CD14-positive monocyte (primary cell): ENCODE results near the gene RPS19BP1. TPM values are rescaled to one million over a fixed set of nuclear protein-coding genes. Genes with fewer than 3 reads are reported as not detected.

Source experiments
- DNase-seq, 3 donors: peaks; one replicate each; pipeline ENCODE4 v3.0.0-alpha.2; 2011 to 2022
- H2AFZ ChIP-seq: 2 replicates; pipeline ENCODE4 v1.6.0; 2012; ENCODE audit warnings: mild to moderate bottlenecking, low read depth, low read length, inconsistent platforms; ENCODE audit not compliant: insufficient read depth, poor library complexity, severe bottlenecking
- H3K27ac ChIP-seq, 2 donors: 1 replicate in 1 of 2; 2 replicates in 1 of 2; pipeline ENCODE4 v1.5.1; 2012 to 2013; ENCODE audit warnings: low read length in 2 of 2, control low read depth in 1 of 2, inconsistent platforms in 1 of 2, low read depth in 1 of 2, mild to moderate bottlenecking in 1 of 2
- H3K27me3 ChIP-seq, 2 donors: one replicate each; pipeline versions ENCODE4 v1.6.0 to v1.6.1; 2011 to 2013; ENCODE audit warnings: low read length in 2 of 2; ENCODE audit not compliant: control insufficient read depth in 2 of 2, insufficient read depth in 2 of 2
- H3K36me3 ChIP-seq, 2 donors: replicated peaks in 1 of 2; 1 replicate in 1 of 2; 2 replicates in 1 of 2; pipeline versions ENCODE4 v1.5.1 to v1.6.1; 2012 to 2013; ENCODE audit warnings: low read length in 2 of 2, control low read depth in 1 of 2, inconsistent platforms in 1 of 2, mild to moderate bottlenecking in 1 of 2; ENCODE audit not compliant: insufficient read depth in 2 of 2, control insufficient read depth in 1 of 2
- H3K4me1 ChIP-seq, 2 donors: 1 replicate in 1 of 2; 2 replicates in 1 of 2; pipeline versions ENCODE4 v1.5.1 to v1.6.1; 2012 to 2013; ENCODE audit warnings: low read length in 2 of 2, control low read depth in 1 of 2, inconsistent platforms in 1 of 2, mild to moderate bottlenecking in 1 of 2, moderate library complexity in 1 of 2; ENCODE audit not compliant: insufficient read depth in 2 of 2, control insufficient read depth in 1 of 2
- H3K4me2 ChIP-seq: replicated peaks from 2 replicates; pipeline ENCODE3; 2012; ENCODE audit warnings: low read length, moderate library complexity, mild to moderate bottlenecking; ENCODE audit not compliant: poor library complexity, severe bottlenecking; ENCODE audit errors: extremely low read depth
- H3K4me3 ChIP-seq, 3 experiments: fragments of 200-600 bp in 1 of 3; sonication (generic) in 1 of 3; replicated peaks in 1 of 3; 1 replicate in 2 of 3; 2 replicates in 1 of 3; pipeline ENCODE4 v1.5.1; 2011 to 2013; ENCODE audit warnings: low read length in 3 of 3, mild to moderate bottlenecking in 3 of 3, control low read depth in 2 of 3, low read depth in 2 of 3, inconsistent platforms in 1 of 3, moderate library complexity in 1 of 3
- H3K79me2 ChIP-seq: 2 replicates; pipeline ENCODE4 v1.6.0; 2012; ENCODE audit warnings: mild to moderate bottlenecking, control low read depth, inconsistent platforms, low read length, moderate library complexity; ENCODE audit not compliant: insufficient read depth
- H3K9ac ChIP-seq: 2 replicates; pipeline ENCODE4 v1.6.0; 2017; ENCODE audit warnings: low read length, mild to moderate bottlenecking; ENCODE audit not compliant: insufficient read depth, poor library complexity, severe bottlenecking
- H3K9me3 ChIP-seq, 2 donors: replicated peaks in 1 of 2; 1 replicate in 1 of 2; 2 replicates in 1 of 2; pipeline versions ENCODE4 v1.5.1 to v1.6.1; 2012 to 2013; ENCODE audit warnings: low read length in 2 of 2, control low read depth in 1 of 2; ENCODE audit not compliant: control insufficient read depth in 1 of 2, insufficient read depth in 1 of 2
- H4K20me1 ChIP-seq: 2 replicates; pipeline ENCODE4 v1.6.0; 2012; ENCODE audit warnings: mild to moderate bottlenecking, low read length, control low read depth, moderate library complexity; ENCODE audit not compliant: insufficient read depth
- H3K27ac Mint-ChIP-seq, 7 donors: one replicate each; pipeline ENCODE4 v1.8.0; 2020; ENCODE audit warnings: mild to moderate bottlenecking in 7 of 7, mixed read lengths in 7 of 7, moderate library complexity in 6 of 7, inconsistent platforms in 2 of 7
- H3K27me3 Mint-ChIP-seq, 3 donors: one replicate each; pipeline ENCODE4 v1.8.0; 2021 to 2022; ENCODE audit warnings: low read depth in 3 of 3, mild to moderate bottlenecking in 3 of 3, mixed read lengths in 3 of 3, moderate library complexity in 3 of 3, inconsistent platforms in 1 of 3
- H3K36me3 Mint-ChIP-seq, 2 donors: one replicate each; pipeline ENCODE4 v1.8.0; 2020; ENCODE audit warnings: mixed read lengths in 2 of 2, inconsistent platforms in 1 of 2, mild to moderate bottlenecking in 1 of 2
- H3K4me1 Mint-ChIP-seq: one replicate; pipeline ENCODE4 v1.8.0; 2020; ENCODE audit warnings: mild to moderate bottlenecking, mixed read lengths
- H3K4me3 Mint-ChIP-seq, 2 donors: one replicate each; pipeline ENCODE4 v1.8.0; 2020; ENCODE audit warnings: mild to moderate bottlenecking in 2 of 2, mixed read lengths in 2 of 2, moderate library complexity in 1 of 2
- H3K9me3 Mint-ChIP-seq, 7 donors: one replicate each; pipeline ENCODE4 v1.8.0; 2020 to 2022; ENCODE audit warnings: mixed read lengths in 7 of 7, mild to moderate bottlenecking in 6 of 7, moderate library complexity in 6 of 7, inconsistent platforms in 2 of 7
- WGBS: methylation state at CpG from one replicate; pipeline ENCODE4 v1.1.5; 2013; ENCODE audit warnings: missing lambda C conversion rate; ENCODE audit not compliant: insufficient coverage; 5-methylcytosine and 5-hydroxymethylcytosine counted together
- intact Hi-C, 2 donors: fragments of 100-400 bp; cut with micrococcal nuclease; formaldehyde crosslinking; loops; one replicate each; pipeline versions ENCODE4 v1.15.0 to v1.15.1; 2023
- polyA plus RNA-seq, 3 donors: library from polyadenylated mRNA; depleted of rRNA in 1 of 3; unstranded in 2 of 3; stranded (reverse) in 1 of 3; fragments of 300-500 nt in 2 of 3; fragments of >200 nt in 1 of 3; fragmentation: Illumina TruSeq in 2 of 3; gene quantifications; 1 replicate in 2 of 3; 2 replicates in 1 of 3; pipeline ENCODE4 v1.2.3, GENCODE V29; 2012 to 2021
- TF ChIP-seq, protein P1 (sequence below): fragments of 200-600 bp; IDR thresholded peaks from one replicate; pipeline ENCODE4 v1.8.0; 2022; ENCODE audit warnings: antibody characterized with exemption, mild to moderate bottlenecking

RPS19BP1 gene
- polyA plus RNA-seq, 3 donors = 59.9 to 106 (median 73.5) TPM

DNA sequence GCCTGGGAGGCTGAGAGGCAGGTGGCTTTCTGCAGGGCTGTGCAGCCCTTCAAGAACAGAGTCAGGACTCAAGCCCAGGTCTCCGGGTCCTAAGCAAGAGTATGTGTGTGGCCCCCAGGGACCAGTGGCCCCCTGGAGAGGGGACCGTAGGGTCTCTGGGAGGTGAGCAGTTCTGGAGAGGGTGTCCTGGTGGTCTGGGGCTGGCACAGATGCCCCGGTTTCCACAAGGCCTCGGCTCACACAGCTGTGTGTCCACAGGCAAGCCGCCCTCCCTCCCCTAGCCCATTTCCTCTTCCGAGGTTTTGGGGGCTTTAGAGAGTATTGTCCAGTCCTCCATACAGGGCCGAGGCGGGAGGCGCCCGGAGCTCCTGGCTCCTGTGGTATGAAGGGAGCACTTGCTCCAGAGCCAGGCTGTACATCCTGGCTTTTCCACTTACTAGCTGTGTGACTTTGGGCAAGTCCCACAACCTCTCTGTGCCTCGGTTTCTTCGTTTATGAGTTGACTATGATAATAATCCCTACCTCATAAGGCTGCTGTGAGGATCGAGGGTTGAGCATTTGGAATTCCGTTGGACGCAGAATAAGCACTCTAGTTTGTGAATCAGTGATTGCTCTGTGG lies 3.4 kb upstream of the RPS19BP1 start:
- peaks cover 18 to 26% of the 10 kb centered on the region in 2 donors for H3K4me1 ChIP-seq
- H3K36me3 Mint-ChIP-seq = peaks cover 0 to 4% of the 10 kb centered on the region in 2 donors
- no peak overlapping the region for H3K4me3 Mint-ChIP-seq
- H3K9me3 Mint-ChIP-seq = no peaks in the 10 kb centered on the region
- H3K27ac ChIP-seq = no peak overlapping the region
- H2AFZ ChIP-seq = no peak overlapping the region
- peaks cover 19% of the 10 kb centered on the region for H3K4me1 Mint-ChIP-seq
- peaks cover 3 to 7% (median 6%) of the 10 kb centered on the region in 3 donors for H3K27me3 Mint-ChIP-seq
- H3K27ac Mint-ChIP-seq = no peak overlapping the region
- no peak overlapping the region for H3K4me3 ChIP-seq
- 94% methylated on average over 7 of the region's 15 CpGs for WGBS
- H3K27me3 ChIP-seq = no peaks in the 10 kb centered on the region
- H3K9ac ChIP-seq = no peak overlapping the region
- H3K36me3 ChIP-seq = no peaks in the 10 kb centered on the region
- peaks cover 7% of the 10 kb centered on the region for H4K20me1 ChIP-seq
- DNase-seq = no peak
- H3K9me3 ChIP-seq = no peaks in the 10 kb centered on the region
- peaks cover 16% of the 10 kb centered on the region for H3K79me2 ChIP-seq
- no peak overlapping the region for H3K4me2 ChIP-seq
- TF ChIP-seq, protein P1, sequence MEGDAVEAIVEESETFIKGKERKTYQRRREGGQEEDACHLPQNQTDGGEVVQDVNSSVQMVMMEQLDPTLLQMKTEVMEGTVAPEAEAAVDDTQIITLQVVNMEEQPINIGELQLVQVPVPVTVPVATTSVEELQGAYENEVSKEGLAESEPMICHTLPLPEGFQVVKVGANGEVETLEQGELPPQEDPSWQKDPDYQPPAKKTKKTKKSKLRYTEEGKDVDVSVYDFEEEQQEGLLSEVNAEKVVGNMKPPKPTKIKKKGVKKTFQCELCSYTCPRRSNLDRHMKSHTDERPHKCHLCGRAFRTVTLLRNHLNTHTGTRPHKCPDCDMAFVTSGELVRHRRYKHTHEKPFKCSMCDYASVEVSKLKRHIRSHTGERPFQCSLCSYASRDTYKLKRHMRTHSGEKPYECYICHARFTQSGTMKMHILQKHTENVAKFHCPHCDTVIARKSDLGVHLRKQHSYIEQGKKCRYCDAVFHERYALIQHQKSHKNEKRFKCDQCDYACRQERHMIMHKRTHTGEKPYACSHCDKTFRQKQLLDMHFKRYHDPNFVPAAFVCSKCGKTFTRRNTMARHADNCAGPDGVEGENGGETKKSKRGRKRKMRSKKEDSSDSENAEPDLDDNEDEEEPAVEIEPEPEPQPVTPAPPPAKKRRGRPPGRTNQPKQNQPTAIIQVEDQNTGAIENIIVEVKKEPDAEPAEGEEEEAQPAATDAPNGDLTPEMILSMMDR = no peak
- intact Hi-C loops = loop anchor here (2.0 to 10.0 kb wide), 4 partner anchors 489 to 1099 kb away; partner anchors contain the start of genes ADSL (in 1 of the 2) and MRTFA (in 1 of the 2)

DNA sequence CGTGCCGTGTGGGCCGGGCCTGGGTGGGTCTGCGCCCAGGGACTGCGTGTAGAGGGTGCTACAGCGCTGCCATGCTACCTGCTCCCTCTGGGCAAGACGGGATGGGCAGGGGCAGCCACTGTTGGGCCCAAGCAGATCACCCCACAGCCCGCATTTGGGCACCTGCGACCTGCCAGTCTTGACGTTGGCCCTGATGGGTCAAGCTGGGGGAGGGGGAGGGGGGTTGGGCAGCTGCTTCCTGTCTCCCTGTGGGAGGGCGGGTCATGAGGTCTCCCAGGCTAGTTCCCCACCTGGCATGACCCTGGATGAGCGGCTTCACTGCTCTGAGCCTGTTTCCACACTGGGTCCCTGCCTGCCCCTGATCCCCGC lies 2.8 kb upstream of the RPS19BP1 start:
- H3K27ac ChIP-seq = no peak overlapping the region
- H3K4me2 ChIP-seq = no peak overlapping the region
- H3K27me3 ChIP-seq = no peaks in the 10 kb centered on the region
- no peak for DNase-seq
- peaks cover 3 to 5% (median 4%) of the 10 kb centered on the region in 3 donors for H3K27me3 Mint-ChIP-seq
- 41% methylated on average over 12 of the region's 13 CpGs for WGBS
- H4K20me1 ChIP-seq = peaks cover 13% of the 10 kb centered on the region
- H3K79me2 ChIP-seq = peaks cover 22% of the 10 kb centered on the region
- H3K36me3 Mint-ChIP-seq = peaks cover 3 to 10% of the 10 kb centered on the region in 2 donors
- no peaks in the 10 kb centered on the region for H3K9me3 Mint-ChIP-seq
- H3K4me1 Mint-ChIP-seq = peaks cover 25% of the 10 kb centered on the region
- intact Hi-C loops = loop anchor here (2.0 to 10.0 kb wide), 4 partner anchors 489 to 1099 kb away; partner anchors contain the start of genes ADSL (in 1 of the 2) and MRTFA (in 1 of the 2)
- H2AFZ ChIP-seq = no peak overlapping the region
- H3K4me3 ChIP-seq = no peak overlapping the region
- H3K4me3 Mint-ChIP-seq = no peak overlapping the region
- no peaks in the 10 kb centered on the region for H3K9me3 ChIP-seq
- no peak overlapping the region for H3K27ac Mint-ChIP-seq
- TF ChIP-seq, protein P1 = no peak
- peaks cover 24 to 32% of the 10 kb centered on the region in 2 donors for H3K4me1 ChIP-seq
- H3K9ac ChIP-seq = no peak overlapping the region
- H3K36me3 ChIP-seq = peaks cover 0 to 2% of the 10 kb centered on the region in 2 donors
